Activated CD8-positive, alpha-beta memory T cell treated with anti-CD3 and anti-CD28 coated beads, Interleukin-2, amount 50 U/mL, for 1 hour (primary cell): ENCODE measurements around the gene BTNL9.
"Not testable (repeated sequence)": the region's sequence is repeated elsewhere in the genome, so short reads cannot be mapped to it uniquely, and the experiment has no call there.

Experiments
- DNase-seq: peaks from one replicate; pipeline ENCODE4 v3.0.0-alpha.2; 2020; ENCODE audit errors: extremely low read depth

BTNL9 gene

DNA sequence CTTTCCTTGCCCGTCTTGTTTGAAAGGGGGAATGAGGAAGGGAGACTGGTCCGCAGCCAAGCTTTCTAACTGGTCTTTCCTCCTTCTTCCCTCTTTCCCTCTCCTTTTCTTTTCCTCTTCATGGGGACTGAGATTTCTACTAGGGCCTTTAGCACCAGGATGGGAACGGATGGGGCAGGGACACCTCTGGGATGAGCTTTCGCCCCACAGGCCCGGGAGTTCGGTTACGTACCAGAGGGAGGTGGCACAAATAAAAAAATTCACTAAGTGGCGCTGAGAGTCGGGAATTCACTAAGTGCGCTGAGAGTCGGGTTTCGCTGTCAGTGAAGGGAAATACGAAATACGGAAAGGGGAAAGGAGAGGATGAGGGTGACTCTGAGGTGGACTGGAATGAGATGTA is 21.6 kb downstream of the BTNL9 start:
- DNase-seq, result no peak

DNA sequence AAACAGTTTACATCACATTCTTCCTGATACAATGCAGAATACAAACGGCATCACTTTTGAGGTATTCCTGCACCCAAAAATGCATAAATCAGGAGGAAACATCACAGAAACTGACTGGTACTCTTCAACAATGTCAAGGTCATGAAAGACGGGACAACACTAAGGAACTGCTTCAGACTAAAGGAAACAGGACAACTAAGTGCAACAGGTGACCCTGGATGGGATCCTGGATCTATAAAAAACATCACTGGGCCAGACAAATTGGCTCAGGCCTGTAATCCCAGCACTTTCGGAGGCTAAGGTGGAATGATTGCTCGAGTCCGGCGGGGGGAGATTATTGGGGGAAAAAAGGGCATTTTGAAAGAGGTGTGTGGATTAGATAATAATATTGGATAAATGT is 22.6 kb downstream of the BTNL9 start:
- DNase-seq, result no peak

DNA sequence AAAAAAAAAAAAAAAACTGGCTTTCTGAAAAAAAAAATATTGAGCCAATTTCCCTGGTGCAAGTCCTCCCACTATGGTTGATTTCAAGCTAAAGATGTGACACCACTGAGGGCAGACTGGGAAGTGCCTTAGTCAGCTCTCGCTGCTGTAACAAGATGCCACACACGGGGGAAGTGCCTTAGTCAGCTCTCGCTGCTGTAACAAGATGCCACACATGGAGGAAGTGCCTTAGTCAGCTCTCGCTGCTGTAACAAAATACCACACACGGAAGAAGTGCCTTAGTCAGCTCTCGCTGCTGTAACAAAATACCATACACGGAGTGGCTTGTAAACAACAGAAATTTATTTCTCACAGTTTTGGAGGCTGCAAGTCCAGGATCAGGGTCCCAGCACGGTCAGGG is 23.4 kb downstream of the BTNL9 start:
- DNase-seq, result no peak

DNA sequence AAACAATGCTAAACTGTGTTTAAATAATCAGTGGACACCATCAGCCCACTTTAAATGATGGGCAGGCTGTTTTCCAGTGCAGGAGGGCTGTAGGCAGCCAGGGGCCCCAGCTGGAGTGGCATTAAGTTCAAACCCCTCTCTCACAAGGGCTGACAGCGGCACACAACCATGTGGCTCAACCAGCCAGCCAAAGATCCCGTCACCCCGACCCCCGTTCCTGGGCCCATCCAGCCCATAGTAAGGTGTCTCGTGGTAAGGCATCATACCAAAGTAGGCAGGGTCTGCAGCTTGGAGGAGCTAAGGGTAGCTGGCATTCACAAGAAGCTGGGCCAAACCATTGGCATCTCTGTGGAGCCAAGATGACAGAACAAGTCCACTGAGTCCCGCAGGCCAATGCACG is 24.9 kb downstream of the BTNL9 start:
- no peak for DNase-seq

DNA sequence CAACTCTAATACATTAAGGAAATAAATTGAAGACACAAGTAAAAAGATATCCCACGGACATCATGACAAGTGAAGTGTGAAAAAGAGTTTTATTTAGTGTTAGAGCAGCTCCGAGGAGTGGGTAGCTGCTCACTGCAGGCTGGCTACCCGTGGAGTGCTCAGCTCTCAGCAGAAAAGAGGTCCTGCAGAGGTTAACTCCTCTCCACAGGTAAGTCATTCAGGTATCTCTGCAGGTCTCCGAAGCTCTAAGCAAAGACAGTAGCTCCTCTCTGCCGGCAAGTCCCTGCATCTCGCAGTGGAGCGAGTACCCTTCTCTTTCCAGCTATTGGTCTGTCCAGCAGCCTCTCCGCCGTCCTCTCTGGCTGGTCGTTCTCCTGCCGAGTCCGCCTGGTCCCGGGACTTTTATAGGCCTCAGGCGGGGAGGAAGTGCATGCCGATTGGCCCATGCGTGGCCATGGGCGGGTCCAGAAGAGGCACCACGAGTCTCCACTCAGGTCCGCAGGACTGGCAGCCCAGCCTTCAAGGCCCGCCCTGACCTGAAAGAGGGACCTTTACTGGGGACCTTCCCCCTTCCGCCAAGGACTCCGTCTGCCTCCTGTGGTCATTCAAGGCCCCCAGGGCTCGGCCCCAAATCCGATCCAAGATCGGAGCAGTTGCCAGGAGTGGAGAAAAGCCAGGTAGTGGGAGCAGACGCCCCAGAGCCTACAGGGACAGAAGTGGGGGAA is 29.9 kb downstream of the BTNL9 start:
- no peak for DNase-seq

DNA sequence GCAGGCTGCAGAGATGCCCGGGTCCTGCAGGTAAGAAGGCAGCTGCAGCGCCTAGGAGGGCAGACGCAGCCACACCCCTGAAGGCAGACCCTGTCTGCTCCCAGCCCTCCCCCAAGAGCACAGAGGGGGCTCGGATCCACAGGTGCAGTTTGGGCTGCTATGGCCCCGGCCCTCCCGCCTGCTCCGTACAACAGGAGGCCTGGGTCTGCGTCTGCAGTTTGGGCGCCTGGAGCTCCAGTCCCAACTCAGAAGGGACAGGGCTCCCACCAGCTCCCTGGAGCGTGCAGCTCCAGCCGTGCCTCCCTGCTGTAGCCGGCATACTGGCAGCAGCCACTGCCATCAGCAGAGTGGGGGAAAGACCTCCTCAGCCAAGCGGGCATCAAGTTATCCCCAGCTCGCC is 30.5 kb downstream of the BTNL9 start:
- no peak for DNase-seq

DNA sequence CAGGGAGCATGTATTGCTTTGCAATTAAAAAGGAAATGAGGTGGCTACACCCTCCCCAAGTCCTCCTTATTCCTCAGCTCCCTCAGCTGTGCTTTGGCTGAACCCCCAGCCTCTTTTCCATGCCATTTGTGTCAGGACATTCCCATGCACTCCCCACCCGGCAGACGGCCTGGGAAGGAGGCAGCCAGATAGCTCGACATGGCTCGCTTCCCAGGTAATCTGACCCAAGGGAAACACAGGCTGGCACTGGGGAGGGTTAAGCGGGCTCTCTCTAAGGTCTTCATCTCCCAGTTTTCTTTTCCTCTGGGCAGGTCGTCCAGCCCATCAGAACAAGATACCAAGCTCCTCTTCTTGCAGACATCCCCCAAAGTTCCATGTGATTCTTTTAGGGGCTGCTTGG is 31.2 kb downstream of the BTNL9 start:
- DNase-seq, result no peak

DNA sequence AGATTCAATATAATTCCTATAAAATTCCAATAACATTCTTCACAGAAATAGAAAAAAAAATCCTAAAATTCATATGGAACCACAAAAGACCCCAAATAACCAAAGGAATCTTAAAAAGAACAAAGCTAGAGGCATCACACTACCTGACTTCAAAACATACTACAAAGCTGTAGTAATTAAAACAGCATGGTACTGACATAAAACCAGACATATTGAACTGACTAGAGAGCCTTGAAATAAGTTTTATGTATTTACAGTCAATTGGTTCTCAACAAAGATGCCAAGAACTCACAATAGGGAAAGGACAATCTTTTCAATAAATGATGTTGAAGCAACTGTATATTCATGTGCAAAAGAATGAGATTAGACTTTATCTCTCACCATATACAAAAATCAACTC is 36.9 kb downstream of the BTNL9 start:
- DNase-seq, result no peak

DNA sequence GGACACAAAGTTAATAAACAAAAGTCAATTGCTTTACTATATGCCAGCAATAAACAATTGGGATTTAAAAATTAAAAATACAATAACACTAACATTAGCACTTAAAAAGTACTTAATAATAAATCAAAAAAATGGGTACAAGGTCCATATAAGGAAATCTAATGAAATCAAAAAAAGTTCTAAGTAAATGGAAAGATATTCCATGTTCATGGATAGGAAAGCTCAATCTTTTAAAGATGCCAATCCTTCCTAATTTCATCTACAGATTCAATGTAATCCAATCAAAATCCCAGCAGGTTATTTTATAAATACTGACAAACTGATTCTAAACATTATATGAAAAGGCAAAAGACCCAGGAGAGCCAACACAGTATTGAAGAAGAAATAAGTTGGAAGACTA is 41.9 kb downstream of the BTNL9 start:
- DNase-seq, result no peak

DNA sequence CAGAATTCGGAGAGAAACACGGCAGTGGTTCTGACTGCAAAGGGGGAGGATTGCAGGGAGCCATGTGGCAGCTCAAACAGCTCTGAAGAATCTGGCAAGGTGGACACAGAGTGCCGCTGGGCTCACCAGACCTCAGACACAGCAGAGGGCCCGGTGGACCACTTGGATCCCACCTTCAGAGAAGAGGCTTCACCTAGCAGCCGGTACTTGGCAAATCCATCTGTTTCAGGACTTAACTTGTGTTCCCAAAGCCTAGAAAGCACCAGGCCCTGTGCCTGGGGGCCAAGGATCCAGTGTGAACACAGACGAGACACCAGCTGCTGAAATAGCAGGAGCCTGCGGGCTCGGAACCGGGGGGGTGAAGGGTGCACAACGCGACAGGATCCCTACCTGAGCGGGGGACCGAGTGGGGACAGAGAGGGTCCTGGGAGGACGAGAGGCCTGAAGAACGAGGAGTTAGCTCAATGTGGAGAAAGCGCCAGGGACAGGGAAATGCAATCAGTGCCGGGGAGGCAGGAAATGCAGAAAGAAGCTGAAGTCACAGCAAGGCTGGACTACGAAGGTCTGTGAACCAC is 44.6 kb downstream of the BTNL9 start:
- no peak for DNase-seq

DNA sequence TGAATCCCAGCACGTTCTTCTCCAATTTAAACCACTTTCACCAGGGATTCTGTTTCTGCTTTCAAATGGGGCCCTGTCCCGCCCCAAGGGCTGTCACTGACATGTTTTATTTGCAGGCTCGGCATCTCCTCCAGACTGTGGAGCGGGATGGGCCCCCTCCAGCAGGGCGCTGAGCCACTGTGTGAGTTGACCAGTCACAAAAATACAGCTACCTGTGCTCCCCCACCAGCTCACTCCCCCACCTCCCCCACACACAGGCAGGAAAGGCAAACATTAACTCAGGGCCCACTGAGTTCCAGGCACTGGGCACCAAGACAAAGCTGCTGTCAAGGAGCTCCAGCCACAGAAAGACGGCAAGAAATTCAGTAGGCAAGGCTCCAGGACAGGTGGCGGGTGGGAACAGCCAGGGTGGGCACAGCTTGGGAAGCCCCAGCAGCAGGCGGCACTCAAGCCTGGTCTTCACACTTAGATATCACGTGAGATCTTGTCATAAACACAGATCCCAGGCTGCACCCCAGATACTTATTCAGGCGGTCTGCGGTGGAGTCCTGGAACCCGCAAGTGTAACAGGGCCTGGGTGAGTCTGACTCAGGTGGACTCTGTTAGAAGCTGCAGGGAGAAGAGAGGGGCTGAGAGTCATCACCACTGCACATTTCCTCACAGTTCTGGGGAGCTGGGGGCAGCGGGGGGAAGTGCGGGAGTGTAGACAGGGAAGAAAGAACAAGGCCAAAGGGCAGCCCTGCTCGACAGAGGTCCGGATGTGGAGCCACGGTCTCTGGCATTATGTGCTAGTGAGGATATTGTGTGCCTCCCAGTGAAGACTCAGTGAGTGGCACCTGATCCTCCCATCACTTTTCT is 46.2 kb downstream of the BTNL9 start:
- DNase-seq, result no peak

DNA sequence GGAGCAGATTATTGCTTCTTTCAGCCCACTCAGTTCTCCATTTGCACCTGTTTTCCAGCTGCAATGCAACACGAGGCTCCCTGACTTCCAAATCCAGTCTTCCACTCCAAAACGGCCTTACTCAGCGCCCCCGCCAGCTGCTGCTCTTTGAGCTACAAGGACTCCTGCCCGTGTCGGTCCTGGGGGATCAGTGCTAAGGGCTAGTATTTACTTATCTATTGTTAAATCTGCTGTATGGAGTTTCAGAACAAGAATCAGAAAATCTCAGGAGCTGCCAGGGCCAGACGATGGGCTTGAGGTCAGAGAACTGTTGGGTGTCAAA is 46.8 kb downstream of the BTNL9 start:
- DNase-seq, result no peak

DNA sequence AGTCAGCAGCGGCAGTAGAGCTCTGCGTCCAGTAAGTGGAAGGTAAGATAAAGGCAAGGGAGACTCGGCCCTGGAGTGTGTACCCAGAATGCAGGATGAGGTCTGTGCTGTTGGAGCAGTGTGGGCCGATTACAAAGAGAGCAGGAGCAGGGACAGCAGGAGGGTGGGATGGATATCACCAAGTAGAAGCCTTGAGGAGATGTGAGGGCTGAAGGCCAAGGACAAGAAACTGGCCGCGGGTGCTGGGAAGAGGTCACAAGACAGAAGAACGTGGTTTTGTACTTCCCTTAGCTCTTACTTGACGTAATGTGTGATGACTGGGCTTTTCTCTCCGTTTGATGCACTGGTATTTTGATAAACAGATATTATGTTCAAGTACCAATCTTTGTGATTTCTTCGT is 47.2 kb downstream of the BTNL9 start:
- no peak for DNase-seq

DNA sequence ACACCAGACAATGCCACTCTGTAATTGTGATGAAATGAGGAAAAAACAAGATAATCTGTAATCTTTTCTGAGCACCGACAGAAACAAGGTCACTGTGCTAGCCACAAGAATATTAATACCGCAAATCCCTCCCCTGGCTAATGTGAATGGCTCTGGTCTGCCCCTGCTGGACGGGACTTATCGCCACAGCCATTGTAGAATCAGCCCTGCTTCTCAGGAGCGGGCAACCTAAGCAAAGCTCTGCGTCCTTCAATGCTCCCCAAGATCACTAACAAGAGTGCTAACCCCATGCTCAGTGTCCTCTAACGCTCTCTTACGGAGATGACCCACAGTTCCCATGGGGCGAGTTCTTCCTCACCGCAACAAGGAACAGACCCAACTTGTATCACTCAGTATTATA is 48.2 kb downstream of the BTNL9 start:
- DNase-seq, result no peak

DNA sequence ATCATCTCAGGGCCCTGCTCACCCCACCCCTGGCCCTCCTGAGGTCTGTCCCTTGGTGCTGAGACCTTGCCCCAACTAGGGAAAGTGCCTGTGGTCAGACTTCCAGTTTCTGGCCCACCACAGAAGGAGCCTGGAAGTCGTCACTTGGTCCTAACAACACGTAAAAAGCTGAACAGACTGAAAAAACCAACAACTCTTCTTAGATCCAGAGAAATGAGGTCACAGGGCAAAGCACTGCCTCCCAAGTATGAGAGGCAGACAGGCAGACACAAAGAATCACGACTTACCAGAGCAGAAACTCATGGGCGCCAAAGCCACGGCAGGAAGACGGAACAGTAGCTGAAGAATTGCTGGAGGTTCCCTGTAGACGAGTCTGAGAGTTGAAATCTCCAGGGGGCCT is 52.4 kb downstream of the BTNL9 start:
- DNase-seq, result no peak

DNA sequence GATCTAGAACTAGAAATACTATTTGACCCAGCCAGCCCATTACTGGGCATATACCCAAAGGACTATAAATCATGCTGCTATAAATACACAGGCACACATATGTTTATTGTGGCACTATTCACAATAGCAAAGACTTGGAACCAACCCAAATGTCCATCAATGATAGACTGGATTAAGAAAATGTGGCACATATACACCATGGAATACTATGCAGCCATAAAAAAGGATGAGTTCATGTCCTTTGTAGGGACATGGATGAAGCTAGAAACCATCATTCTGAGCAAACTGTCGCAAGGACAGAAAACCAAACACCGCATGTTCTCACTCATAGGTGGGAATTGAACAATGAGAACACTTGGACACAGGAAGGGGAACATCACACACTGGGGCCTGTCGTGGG is 55.1 kb downstream of the BTNL9 start:
- not testable (repeated sequence) for DNase-seq

DNA sequence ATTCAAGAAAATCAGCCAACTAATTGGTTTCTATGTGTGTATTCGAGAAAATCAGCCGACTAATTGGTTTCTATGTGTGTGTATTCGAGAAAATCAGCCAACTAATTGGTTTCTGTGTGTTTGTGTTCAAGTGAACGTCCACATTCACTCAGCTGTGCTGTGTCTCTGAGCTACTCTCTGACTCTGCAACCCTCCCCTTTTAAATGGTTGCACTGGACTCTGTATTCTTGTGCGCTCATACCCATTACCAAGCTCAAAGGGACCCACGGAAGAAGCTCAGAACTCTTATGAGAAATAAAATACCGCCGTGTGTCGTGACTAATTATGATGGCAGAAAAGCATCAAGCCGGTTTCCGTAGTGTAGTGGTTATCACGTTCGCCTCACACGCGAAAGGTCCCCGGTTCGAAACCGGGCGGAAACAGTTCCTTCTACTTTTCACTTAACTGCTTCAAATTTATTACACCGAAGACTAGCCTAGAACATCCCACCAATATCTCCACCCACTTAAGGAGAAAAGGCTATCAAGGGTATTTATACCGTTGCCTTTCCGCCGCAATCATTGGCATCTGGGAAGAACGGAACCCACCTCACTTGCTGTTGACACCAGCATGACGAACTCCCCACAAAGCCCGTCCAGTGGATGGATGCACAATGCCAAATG is 56.8 kb downstream of the BTNL9 start:
- not testable (repeated sequence) for DNase-seq

DNA sequence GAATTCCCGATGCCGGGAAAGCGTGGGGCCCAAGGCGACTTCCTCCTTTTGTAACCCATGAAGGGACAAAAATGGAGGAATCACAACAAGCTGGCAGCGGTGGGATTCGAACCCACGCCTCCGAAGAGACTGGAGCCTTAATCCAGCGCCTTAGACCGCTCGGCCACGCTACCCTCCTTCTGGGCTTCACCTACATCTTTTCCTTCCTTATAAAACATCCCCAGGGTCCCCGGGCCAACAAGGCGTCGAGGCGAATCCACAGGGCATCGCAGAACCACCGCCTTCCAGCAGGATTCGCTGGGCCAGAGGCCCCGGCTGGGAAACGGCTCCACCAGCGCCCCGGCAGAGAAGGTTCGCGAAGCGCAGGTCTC is 57.3 kb downstream of the BTNL9 start:
- not testable (repeated sequence) for DNase-seq

DNA sequence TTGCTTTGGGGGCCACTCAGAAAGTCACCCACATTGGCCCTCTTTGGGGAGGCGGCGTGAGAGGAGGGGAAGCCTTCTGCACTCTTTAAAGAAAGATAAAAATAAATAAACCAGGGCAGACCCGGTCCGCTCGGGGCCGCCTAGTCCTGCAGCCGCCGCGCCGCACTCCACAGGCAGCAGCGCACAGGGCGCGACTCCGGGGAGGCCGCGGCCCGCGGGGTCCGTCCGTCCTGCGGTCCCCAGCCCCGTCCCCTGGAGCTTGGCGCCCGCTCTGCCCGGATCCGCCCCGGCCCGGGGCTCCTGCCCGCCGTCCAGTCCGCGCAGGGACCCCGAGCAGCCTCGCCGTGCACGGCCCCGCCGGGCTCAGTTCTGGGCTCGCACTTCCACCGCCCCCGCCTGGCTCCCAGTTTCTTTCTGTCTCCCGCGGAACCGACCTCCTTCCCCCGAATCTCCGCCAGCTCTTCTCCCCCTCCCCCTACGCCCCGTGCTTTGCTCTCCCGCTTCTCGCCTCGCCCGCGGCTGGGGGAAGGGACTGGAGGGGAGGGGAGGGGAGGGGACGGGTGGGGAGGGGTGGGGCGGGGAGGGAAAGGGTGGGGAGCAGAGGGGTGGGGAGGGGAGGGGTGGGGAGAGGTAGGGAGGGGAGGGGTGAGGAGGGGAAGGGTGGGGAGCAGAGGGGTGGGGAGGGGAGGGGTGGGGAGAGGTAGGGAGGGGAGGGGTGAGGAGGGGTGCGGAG is 57.9 kb downstream of the BTNL9 start:
- DNase-seq, result not testable (repeated sequence)

DNA sequence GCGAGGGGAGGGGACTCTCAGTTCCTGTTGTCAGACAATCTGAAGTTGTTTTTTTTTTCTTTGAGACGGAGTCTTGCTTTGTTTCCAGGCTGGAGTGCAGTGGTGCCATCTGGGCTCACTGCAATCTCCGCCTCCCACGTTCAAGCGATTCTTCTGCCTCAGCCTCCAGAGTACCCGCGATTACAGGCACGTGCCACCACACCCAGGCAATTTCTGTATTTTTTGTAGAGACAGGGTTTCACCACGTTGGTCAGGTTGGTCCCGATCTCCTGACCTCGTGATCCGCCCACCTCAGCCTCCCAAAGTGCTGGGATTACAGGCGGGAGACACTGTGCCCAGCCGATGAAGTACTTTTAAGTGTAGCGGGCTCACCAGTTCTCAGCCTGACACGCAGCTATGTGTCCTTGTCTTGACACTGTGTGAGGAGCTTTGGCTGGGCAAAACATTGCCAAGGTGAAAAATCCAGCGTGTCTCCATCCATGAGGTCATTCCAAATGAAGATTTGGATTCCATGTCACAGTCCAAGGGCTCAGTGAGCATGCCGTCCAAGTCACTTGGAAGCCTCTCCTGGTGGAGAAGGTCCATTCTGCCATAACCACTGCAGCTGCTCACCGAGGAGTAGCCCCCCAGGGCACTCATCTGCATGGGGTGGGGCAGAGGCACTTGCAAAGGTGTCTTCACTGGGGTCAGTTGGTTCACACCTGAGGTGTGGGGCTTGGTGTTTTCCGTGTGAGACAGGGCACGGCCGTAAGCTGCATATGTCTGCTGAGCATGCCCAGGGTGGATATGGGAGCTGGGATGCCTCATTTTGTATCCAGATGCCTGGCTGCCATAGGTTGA is 58.9 kb downstream of the BTNL9 start:
- DNase-seq, result no peak

DNA sequence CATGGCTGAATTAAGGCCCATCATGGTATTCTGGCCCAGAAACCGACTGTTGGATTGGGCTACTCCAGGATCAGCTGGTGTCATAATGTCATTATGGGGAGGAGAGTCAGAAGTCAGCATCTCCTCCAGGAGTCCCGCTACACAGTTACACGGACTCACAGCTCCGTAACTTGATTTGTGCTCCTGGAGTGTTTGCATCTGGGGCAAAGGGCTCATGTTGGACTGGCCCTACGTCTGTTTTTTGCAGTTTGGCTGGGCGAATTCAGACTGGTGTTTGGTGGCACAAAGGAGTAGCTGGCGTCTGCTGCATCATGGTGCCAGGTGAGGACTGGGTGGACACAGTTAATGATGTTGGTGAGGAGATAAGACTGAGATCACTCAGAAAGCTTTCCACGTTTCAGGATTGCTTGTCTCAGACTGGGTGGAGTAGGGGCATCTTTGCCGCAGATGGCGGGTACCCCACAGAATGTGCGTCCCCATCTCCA is 59.6 kb downstream of the BTNL9 start:
- no peak for DNase-seq
